Erythroblast (primary cell): ENCODE results near the gene MICAL3.

Experiments
- DNase-seq, 2 experiments: peaks; one replicate each; lab custom pipeline; 2025; lab: John Stamatoyannopoulos, UW
- GATA1 ChIP-seq: IDR thresholded peaks from 2 replicates; pipeline ENCODE4 v1.6.1; 2011; ENCODE audit warnings: low read depth, mild to moderate bottlenecking, control low read depth, low read length, moderate library complexity
- POLR2A ChIP-seq: IDR thresholded peaks from 2 replicates; pipeline ENCODE4 v1.6.1; 2011; ENCODE audit warnings: mild to moderate bottlenecking, low read length

MICAL3 gene

GRCh38 chr22:17743661-17744411 lies 280.5 kb downstream of the MICAL3 start:
- no peak for DNase-seq
- TF ChIP-seq GATA1 (no peak), POLR2A (no peak)

DNA sequence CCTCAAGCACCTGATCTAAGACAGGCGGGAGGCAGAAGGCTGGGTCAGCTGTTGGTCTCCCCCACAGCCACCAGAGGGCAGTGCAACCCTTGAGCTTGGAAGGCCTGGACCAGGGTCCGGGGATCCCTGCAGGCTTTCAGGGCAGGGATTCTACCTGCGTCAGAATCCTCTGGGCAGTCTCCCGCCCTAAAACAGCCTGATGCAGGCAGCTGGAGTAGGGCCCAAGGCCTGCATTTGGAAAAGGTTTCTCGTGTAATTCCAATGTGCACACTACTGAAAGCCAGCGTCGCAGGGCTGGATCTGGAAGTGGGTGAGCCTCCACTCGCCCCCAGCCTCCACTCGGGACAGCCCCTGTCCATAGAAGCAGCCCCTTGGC lies 281.8 kb downstream of the MICAL3 start:
- peak; percentile 68 to 80 for DNase-seq
- TF ChIP-seq POLR2A, result no peak
- no peak for TF ChIP-seq GATA1

GRCh38 chr22:17741866-17742526 lies 282.4 kb downstream of the MICAL3 start:
- no peak for TF ChIP-seq POLR2A
- no peak for TF ChIP-seq GATA1
- DNase-seq, result no peak

GRCh38 chr22:17739196-17739975 lies 285.0 kb downstream of the MICAL3 start:
- TF ChIP-seq GATA1, result no peak
- TF ChIP-seq POLR2A, result no peak
- DNase-seq, result no peak

DNA sequence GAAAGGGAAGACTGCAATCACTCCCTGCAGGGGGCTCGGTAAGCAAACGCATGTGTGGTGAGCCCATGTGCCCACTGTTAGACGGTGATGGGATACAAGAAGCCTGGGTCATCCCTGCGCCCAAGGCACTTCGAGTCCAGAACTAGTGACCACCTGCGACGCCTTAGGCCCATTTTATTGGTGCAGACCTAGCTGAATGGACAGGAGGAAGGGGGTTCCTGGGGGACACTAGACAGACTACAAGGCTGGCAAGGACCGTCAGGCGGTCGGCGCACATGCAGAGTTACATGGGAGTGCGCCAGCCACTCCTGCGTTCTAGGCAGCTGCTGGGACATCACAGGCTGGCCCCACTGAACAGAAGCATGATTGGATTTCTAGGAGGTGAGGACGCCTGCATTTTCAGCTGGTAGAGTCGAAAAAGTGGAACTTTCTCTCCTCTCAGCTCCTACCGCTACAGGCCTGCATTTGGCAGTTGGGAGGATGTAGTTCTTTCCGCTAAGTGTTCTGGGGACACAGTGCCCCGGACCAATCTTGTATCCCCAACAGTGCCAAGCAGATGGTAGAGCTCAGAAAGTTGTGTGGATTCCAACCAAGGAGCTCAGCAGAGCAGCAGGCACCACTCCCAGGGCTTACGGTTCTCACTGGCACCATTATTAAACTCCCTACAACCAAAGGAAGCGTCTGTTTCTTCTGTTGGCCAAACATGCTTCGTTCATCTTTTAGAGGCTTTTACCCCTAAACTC lies 285.8 kb downstream of the MICAL3 start:
- no peak for DNase-seq
- TF ChIP-seq GATA1 (no peak), POLR2A (no peak)
